ENCODE results near the gene ANKRD13B.

ANKRD13B gene

GRCh38 chr17:29633886-29634285, 41.0 kb downstream of the ANKRD13B start:
- TF ChIP-seq CTCF (IDR thresholded peaks at IDR 0.05; ENCODE audit: low read depth, low read length, missing control alignments) = no peak
- no peak overlapping the region for H3K4me3 ChIP-seq (replicated peaks; ENCODE audit: low read depth, low read length)
- no peak for DNase-seq (ENCODE audit: extremely low read depth, low read depth)

- no peak for DNase-seq (ENCODE audit: extremely low read depth, low read depth)
- H3K4me3 ChIP-seq (replicated peaks; ENCODE audit: low read depth, low read length) = no peak overlapping the region
- no peak for TF ChIP-seq CTCF (IDR thresholded peaks at IDR 0.05; ENCODE audit: low read depth, low read length, missing control alignments)
Measured at GRCh38 chr17:29640413-29640812, 47.5 kb downstream of the ANKRD13B start.

- no peak for TF ChIP-seq CTCF (IDR thresholded peaks at IDR 0.05; ENCODE audit: low read depth, low read length, missing control alignments)
- no peak overlapping the region for H3K4me3 ChIP-seq (replicated peaks; ENCODE audit: low read depth, low read length)
- DNase-seq (ENCODE audit: extremely low read depth, low read depth) = no peak
Measured at GRCh38 chr17:29640981-29641642, 48.2 kb downstream of the ANKRD13B start.

GRCh38 chr17:29642171-29642611, 49.3 kb downstream of the ANKRD13B start:
- DNase-seq (ENCODE audit: extremely low read depth, low read depth) = no peak
- no peak for TF ChIP-seq CTCF (IDR thresholded peaks at IDR 0.05; ENCODE audit: low read depth, low read length, missing control alignments)
- H3K4me3 ChIP-seq (replicated peaks; ENCODE audit: low read depth, low read length) = no peak overlapping the region

GRCh38 chr17:29643817-29644160, 50.9 kb downstream of the ANKRD13B start:
- H3K4me3 ChIP-seq (replicated peaks; ENCODE audit: low read depth, low read length) = no peak overlapping the region
- DNase-seq (ENCODE audit: extremely low read depth, low read depth) = no peak
- no peak for TF ChIP-seq CTCF (IDR thresholded peaks at IDR 0.05; ENCODE audit: low read depth, low read length, missing control alignments)

- no peak overlapping the region for H3K4me3 ChIP-seq (replicated peaks; ENCODE audit: low read depth, low read length)
- TF ChIP-seq CTCF (IDR thresholded peaks at IDR 0.05; ENCODE audit: low read depth, low read length, missing control alignments) = no peak
- no peak for DNase-seq (ENCODE audit: extremely low read depth, low read depth)
Measured at GRCh38 chr17:29645515-29646051, 52.7 kb downstream of the ANKRD13B start.

- DNase-seq (ENCODE audit: extremely low read depth, low read depth) = no peak
- TF ChIP-seq CTCF (IDR thresholded peaks at IDR 0.05; ENCODE audit: low read depth, low read length, missing control alignments) = no peak
- H3K4me3 ChIP-seq (replicated peaks; ENCODE audit: low read depth, low read length) = no peak overlapping the region
Measured at GRCh38 chr17:29648005-29648404, 55.1 kb downstream of the ANKRD13B start.
